Adrenal gland (tissue), 12 donors: ENCODE data around the gene CA9. TPM values are rescaled to one million over a fixed set of nuclear protein-coding genes. Genes with fewer than 3 reads are reported as not detected.
A peak's percentile ranks its signal among the peaks of the same experiment; 100 is the strongest.

Experiments used
- DNase-seq, 7 donors: peaks; one replicate each; pipeline ENCODE4 v3.0.0-alpha.2; 2019 to 2020
- H3K27ac ChIP-seq, 5 donors: fragments of 200-600 bp; sonication (generic) in 4 of 5; 1 replicate in 3 of 5; 2 replicates in 2 of 5; pipeline versions ENCODE4 v1.5.1 to v1.8.0; 2016 to 2020; ENCODE audit warnings: mild to moderate bottlenecking in 1 of 5
- H3K27me3 ChIP-seq: fragments of 200-600 bp; 2 replicates; pipeline ENCODE4 v1.8.0; 2021
- H3K36me3 ChIP-seq, 2 donors: fragments of 200-600 bp; replicated peaks in 1 of 2; 1 replicate in 1 of 2; 2 replicates in 1 of 2; pipeline versions ENCODE4 v1.5.1 to v1.8.0; 2018 to 2022
- H3K4me1 ChIP-seq, 2 donors: fragments of 200-600 bp; replicated peaks in 1 of 2; 1 replicate in 1 of 2; 2 replicates in 1 of 2; pipeline versions ENCODE4 v1.5.1 to v1.8.0; 2018 to 2021
- H3K4me3 ChIP-seq, 4 donors: fragments of 200-600 bp; sonication (generic) in 3 of 4; one replicate each; pipeline ENCODE4 v1.5.1; 2016 to 2018
- H3K9me3 ChIP-seq, 3 donors: fragments of 200-600 bp; sonication (generic) in 1 of 3; replicated peaks in 1 of 3; 1 replicate in 2 of 3; 2 replicates in 1 of 3; pipeline versions ENCODE4 v1.5.1 to v1.8.0; 2016 to 2021
- CTCF ChIP-seq, 6 experiments: fragments of 450-650 bp in 4 of 6; fragments of 200-600 bp in 2 of 6; sonication (generic) in 1 of 6; IDR thresholded peaks; 1 replicate in 5 of 6; 2 replicates in 1 of 6; pipeline versions ENCODE4 v1.5.1 to v1.8.0; 2016 to 2021; ENCODE audit warnings: antibody characterized with exemption in 6 of 6, mild to moderate bottlenecking in 2 of 6, moderate library complexity in 1 of 6
- POLR2A ChIP-seq, 2 donors: fragments of 450-650 bp; IDR thresholded peaks; one replicate each; pipeline ENCODE4 v1.6.1; 2017; ENCODE audit warnings: antibody characterized with exemption in 2 of 2, mild to moderate bottlenecking in 2 of 2, moderate library complexity in 1 of 2
- WGBS, 4 donors: extraction: QIAGEN DNeasy Blood & Tissue Kit in 2 of 4; methylation state at CpG; one replicate each; pipeline versions ENCODE4 v1.1.5 to v1.1.7; 2013 to 2017; 5-methylcytosine and 5-hydroxymethylcytosine counted together
- intact Hi-C, 2 donors: fragments of 100-400 bp; cut with DNase I; formaldehyde crosslinking; loops; one replicate each; pipeline versions ENCODE4 v1.14.1 to v1.15.0; 2022 to 2023
- polyA plus RNA-seq, 3 donors: library from polyadenylated mRNA; stranded (reverse); fragments of 200-250 nt in 2 of 3; fragments of 350-450 nt in 1 of 3; fragmentation: Illumina TruSeq in 1 of 3; extraction: RNeasy Lipid Tissue Mini Kit (QIAGEN cat#74804) in 1 of 3; gene quantifications; one replicate each; pipeline ENCODE4 v1.2.3, GENCODE V29; 2013 to 2014
- total RNA-seq, 9 donors: library from RNA; depleted of rRNA in 4 of 9; stranded (reverse); fragments of >200 nt in 4 of 9; fragments of 120-200 nt in 1 of 9; fragmentation: NEBNext Ultra II Directional in 1 of 9; extraction: Animal tissue kit (Norgen Biotek cat#: 25700) in 1 of 9; gene quantifications; one replicate each; pipeline versions ENCODE4 v1.1.0 to v1.2.4, GENCODE V29; 2013 to 2023
- donor health status: healthy with polysubstance abuse.
- donor health status: Bipolar disorder and iron deficiency.
- donor health status: DM: yes; HTN: yes; CAD: no.
- donor health status: DM: no; HTN: no; CAD: no.
- donor health status: DM: no; HTN: no; CAD: no.
- donor health status: DM: yes; HTN: yes; CAD: no.

The CA9 gene
- total and polyA plus RNA-seq, 12 donors: 0.28 to 13.7 (median 1.4) TPM

- no peak for TF ChIP-seq CTCF (IDR thresholded peaks at IDR 0.05)
- TF ChIP-seq POLR2A (IDR thresholded peaks at IDR 0.05): no peak
- 33 to 56% (median 36%) methylated on average over 13 to 51 of the region's 51 CpGs for WGBS, 4 donors
- H3K27me3 ChIP-seq: no peaks in the 10 kb centered on the region
- intact Hi-C loops: no loop called here
- no peaks in the 10 kb centered on the region for H3K9me3 ChIP-seq
- H3K4me3 ChIP-seq: peak overlapping the region in 2 of 4 donors; percentile 9 to 52
- DNase-seq: no peak
- H3K27ac ChIP-seq: no peak overlapping the region
- peaks cover 0 to 9% of the 10 kb centered on the region in 2 donors for H3K4me1 ChIP-seq
- no peaks in the 10 kb centered on the region for H3K36me3 ChIP-seq
Observed at GRCh38 chr9:35675732-35676392, 2.1 kb downstream of the CA9 start.

- H3K27ac ChIP-seq: no peak overlapping the region
- WGBS, 4 donors: 92 to 98% (median 94%) methylated on average over 5 of the region's 5 CpGs
- intact Hi-C loops: no loop called here
- no peak overlapping the region for H3K4me3 ChIP-seq
- H3K27me3 ChIP-seq: no peaks in the 10 kb centered on the region
- H3K36me3 ChIP-seq: peaks cover 0 to 18% of the 10 kb centered on the region in 2 donors
- no peak for DNase-seq
- H3K9me3 ChIP-seq: no peaks in the 10 kb centered on the region
- H3K4me1 ChIP-seq: peaks cover 0 to 3% of the 10 kb centered on the region in 2 donors
- TF ChIP-seq POLR2A (IDR thresholded peaks at IDR 0.05): no peak
- TF ChIP-seq CTCF (IDR thresholded peaks at IDR 0.05): no peak
Observed at GRCh38 chr9:35679091-35679490, 5.4 kb downstream of the CA9 start.

- Histone ChIP-seq H3K4me1 (peaks cover 0 to 3% of the 10 kb centered on the region in 2 donors), H3K9me3 (no peaks in the 10 kb centered on the region), H3K27ac (no peak overlapping the region), H3K4me3 (no peak overlapping the region), H3K27me3 (no peaks in the 10 kb centered on the region), H3K36me3 (peaks cover 0 to 25% of the 10 kb centered on the region in 2 donors)
- 91 to 93% (median 92%) methylated on average over 8 of the region's 8 CpGs for WGBS, 4 donors
- no peak for DNase-seq
- no peak for TF ChIP-seq POLR2A (IDR thresholded peaks at IDR 0.05)
- no peak for TF ChIP-seq CTCF (IDR thresholded peaks at IDR 0.05)
- intact Hi-C loops: no loop called here
Observed at GRCh38 chr9:35679766-35680330, 6.1 kb downstream of the CA9 start.

- Histone ChIP-seq H3K9me3 (no peaks in the 10 kb centered on the region), H3K27me3 (no peaks in the 10 kb centered on the region), H3K27ac (no peak overlapping the region), H3K4me1 (peaks cover 0 to 3% of the 10 kb centered on the region in 2 donors), H3K36me3 (peaks cover 0 to 32% of the 10 kb centered on the region in 2 donors), H3K4me3 (no peak overlapping the region)
- DNase-seq: no peak
- TF ChIP-seq POLR2A (IDR thresholded peaks at IDR 0.05): no peak
- TF ChIP-seq CTCF (IDR thresholded peaks at IDR 0.05): no peak
- 62 to 72% (median 71%) methylated on average over 15 of the region's 15 CpGs for WGBS, 4 donors
- intact Hi-C loops: no loop called here
Observed at GRCh38 chr9:35680331-35681105, 6.8 kb downstream of the CA9 start.
